ENCODE results near the gene CHMP2A. TPM values are rescaled to one million over a fixed set of nuclear protein-coding genes. Genes with fewer than 3 reads are reported as not detected.
A peak's percentile ranks its signal among the peaks of the same experiment; 100 is the strongest.

CHMP2A gene
- total and polyA plus RNA-seq, 2 of the 13 experiments (the other 11 are each of a cell fraction or from before 2014, with no cell fraction given): 49.7 to 55.0 TPM

DNA sequence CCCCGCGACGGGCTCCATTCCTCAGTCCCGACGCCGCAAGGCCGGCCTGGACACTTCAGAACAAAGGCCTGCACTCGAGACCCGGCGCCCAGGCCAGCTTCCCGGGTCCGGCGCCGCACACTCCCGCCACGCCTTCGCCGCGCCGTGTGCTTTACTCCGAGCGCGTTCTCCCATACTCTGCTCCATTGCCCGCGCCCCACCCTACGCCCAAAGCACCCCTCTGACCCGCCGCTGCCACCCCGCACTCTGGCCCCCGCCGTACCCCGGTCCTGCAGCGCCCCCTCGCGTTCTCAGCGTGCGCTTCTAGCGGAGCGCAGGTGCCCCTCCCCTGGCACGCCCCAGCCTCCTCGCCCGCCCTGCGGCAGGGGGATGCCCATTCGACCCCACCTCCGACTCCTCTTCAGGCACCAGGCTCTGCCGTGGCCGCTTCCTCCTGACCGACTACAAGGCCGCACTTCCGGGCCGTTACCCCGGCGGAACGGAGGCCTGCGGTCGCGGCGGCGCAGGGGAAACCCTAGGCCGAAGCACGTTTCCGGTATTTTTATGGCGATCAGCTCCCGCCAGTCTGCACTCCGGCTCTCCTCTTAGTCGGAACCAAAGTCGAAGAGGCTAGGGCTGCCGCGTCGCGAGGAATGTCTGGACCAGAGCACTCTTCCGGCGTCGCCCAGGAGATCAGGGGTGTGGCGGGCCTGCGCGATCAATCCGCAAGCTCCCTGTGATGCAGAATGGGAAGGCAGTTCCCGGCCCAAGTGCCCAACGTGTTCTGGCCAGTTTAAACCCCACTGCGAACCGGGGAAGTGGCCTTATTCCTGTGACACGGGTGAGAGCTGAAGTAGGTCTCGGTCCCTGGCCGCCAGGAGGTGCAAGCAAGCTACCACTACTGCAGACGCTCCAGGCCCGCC is 35.3 kb downstream of the CHMP2A start, which contains the start of gene ZBTB45 (continued):
- TF ChIP-seq, protein P1, sequence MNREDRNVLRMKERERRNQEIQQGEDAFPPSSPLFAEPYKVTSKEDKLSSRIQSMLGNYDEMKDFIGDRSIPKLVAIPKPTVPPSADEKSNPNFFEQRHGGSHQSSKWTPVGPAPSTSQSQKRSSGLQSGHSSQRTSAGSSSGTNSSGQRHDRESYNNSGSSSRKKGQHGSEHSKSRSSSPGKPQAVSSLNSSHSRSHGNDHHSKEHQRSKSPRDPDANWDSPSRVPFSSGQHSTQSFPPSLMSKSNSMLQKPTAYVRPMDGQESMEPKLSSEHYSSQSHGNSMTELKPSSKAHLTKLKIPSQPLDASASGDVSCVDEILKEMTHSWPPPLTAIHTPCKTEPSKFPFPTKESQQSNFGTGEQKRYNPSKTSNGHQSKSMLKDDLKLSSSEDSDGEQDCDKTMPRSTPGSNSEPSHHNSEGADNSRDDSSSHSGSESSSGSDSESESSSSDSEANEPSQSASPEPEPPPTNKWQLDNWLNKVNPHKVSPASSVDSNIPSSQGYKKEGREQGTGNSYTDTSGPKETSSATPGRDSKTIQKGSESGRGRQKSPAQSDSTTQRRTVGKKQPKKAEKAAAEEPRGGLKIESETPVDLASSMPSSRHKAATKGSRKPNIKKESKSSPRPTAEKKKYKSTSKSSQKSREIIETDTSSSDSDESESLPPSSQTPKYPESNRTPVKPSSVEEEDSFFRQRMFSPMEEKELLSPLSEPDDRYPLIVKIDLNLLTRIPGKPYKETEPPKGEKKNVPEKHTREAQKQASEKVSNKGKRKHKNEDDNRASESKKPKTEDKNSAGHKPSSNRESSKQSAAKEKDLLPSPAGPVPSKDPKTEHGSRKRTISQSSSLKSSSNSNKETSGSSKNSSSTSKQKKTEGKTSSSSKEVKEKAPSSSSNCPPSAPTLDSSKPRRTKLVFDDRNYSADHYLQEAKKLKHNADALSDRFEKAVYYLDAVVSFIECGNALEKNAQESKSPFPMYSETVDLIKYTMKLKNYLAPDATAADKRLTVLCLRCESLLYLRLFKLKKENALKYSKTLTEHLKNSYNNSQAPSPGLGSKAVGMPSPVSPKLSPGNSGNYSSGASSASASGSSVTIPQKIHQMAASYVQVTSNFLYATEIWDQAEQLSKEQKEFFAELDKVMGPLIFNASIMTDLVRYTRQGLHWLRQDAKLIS (CRISPR knock-in tag; IDR thresholded peaks at IDR 0.05): no peak
- TF ChIP-seq YY1 (IDR thresholded peaks at IDR 0.05; ENCODE audit: insufficient read depth, insufficient replicate concordance, low read depth, low read length) (peak; percentile 91), ZNF207 (IDR thresholded peaks at IDR 0.05; ENCODE audit: borderline replicate concordance) (no peak), ZNF136 (CRISPR knock-in tag; IDR thresholded peaks at IDR 0.05; ENCODE audit: low read depth) (peak; percentile 94), ZNF251 (CRISPR knock-in tag; IDR thresholded peaks at IDR 0.05) (0 out of 2 replicates have a peak, but pooled peaks have one; percentile 20), XRCC5 (optimal IDR thresholded peaks at IDR 0.05; ENCODE audit: low read length) (peak; percentile 99), ZNF329 (CRISPR knock-in tag; IDR thresholded peaks at IDR 0.05; ENCODE audit: low read depth) (no peak), SNAI1 (CRISPR knock-in tag; IDR thresholded peaks at IDR 0.05; ENCODE audit: borderline replicate concordance) (no peak), ZNF282 (IDR thresholded peaks at IDR 0.05; ENCODE audit: partially characterized antibody) (no peak), MLLT10 (CRISPR knock-in tag; IDR thresholded peaks at IDR 0.05) (no peak), ZNF839 (CRISPR knock-in tag; IDR thresholded peaks at IDR 0.05; ENCODE audit: borderline replicate concordance) (no peak; the same call in none of the 2 replicates), ZNF326 (CRISPR knock-in tag; IDR thresholded peaks at IDR 0.05; ENCODE audit: borderline replicate concordance) (no peak), HNRNPUL1 (IDR thresholded peaks at IDR 0.05; ENCODE audit: low read depth, low read length) (no peak), ZSCAN20 (CRISPR knock-in tag; IDR thresholded peaks at IDR 0.05; ENCODE audit: borderline replicate concordance) (0 out of 2 replicates have a peak, but pooled peaks have one; percentile 41), SNRNP70 (IDR thresholded peaks at IDR 0.05; ENCODE audit: low read depth, low read length) (no peak), BRCA1 (CRISPR knock-in tag; IDR thresholded peaks at IDR 0.05) (no peak), NR2F1 (CRISPR knock-in tag; IDR thresholded peaks at IDR 0.05) (0 out of 4 replicates have a peak, but pooled peaks have one; percentile 3 to 52), ZNF589 (CRISPR knock-in tag; conservative IDR thresholded peaks at IDR 0.05) (peak; percentile 93)
- TF ChIP-seq, protein P2, sequence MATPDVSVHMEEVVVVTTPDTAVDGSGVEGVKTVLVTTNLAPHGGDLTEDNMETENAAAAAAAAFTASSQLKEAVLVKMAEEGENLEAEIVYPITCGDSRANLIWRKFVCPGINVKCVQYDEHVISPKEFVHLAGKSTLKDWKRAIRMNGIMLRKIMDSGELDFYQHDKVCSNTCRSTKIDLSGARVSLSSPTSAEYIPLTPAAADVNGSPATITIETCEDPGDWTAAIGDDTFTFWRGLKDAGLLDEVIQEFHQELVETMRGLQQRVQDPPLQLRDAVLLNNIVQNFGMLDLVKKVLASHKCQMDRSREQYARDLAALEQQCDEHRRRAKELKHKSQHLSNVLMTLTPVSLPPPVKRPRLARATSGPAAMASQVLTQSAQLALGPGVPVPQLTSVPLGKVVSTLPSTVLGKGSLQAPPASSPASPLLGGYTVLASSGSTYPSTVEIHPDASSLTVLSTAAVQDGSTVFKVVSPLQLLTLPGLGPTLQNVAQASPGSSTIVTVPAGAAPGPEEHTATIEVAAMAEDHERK (CRISPR knock-in tag; IDR thresholded peaks at IDR 0.05; ENCODE audit: low read depth): peak; percentile 86
- TF ChIP-seq, protein P3, sequence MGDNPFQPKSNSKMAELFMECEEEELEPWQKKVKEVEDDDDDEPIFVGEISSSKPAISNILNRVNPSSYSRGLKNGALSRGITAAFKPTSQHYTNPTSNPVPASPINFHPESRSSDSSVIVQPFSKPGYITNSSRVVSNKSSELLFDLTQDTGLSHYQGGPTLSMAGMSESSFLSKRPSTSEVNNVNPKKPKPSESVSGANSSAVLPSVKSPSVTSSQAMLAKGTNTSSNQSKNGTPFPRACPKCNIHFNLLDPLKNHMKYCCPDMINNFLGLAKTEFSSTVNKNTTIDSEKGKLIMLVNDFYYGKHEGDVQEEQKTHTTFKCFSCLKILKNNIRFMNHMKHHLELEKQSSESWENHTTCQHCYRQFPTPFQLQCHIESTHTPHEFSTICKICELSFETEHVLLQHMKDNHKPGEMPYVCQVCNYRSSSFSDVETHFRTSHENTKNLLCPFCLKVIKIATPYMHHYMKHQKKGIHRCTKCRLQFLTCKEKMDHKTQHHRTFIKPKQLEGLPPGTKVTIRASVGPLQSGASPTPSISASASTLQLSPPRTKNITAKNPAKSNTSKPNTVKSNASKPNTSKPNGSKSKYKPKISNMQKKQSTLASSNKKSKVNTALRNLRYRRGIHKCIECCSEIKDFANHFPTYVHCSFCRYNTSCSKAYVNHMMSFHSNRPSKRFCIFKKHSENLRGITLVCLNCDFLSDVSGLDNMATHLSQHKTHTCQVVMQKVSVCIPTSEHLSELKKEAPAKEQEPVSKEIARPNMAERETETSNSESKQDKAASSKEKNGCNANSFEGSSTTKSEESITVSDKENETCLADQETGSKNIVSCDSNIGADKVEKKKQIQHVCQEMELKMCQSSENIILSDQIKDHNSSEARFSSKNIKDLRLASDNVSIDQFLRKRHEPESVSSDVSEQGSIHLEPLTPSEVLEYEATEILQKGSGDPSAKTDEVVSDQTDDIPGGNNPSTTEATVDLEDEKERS (CRISPR knock-in tag; IDR thresholded peaks at IDR 0.05): peak; percentile 92; the same call in 1 of the 2 replicates
